A673 (cell line): ENCODE data around the gene UPP1.

Source experiments
- CTCF ChIP-seq: fragments of 300-800, 200-600 bp; sonication (generic); conservative IDR thresholded peaks from 2 replicates; pipeline ENCODE4 v1.5.1; 2017; ENCODE audit warnings: low read depth, mild to moderate bottlenecking, antibody characterized with exemption, low read length, moderate library complexity, mixed read lengths
- EZH2 ChIP-seq: fragments of 200-600 bp; sonication (generic); IDR thresholded peaks from 2 replicates; pipeline ENCODE4 v1.6.1; 2017; ENCODE audit warnings: borderline replicate concordance, low read depth, mild to moderate bottlenecking, mixed read lengths, antibody characterized with exemption, low read length; ENCODE audit not compliant: poor library complexity, severe bottlenecking

- TF ChIP-seq CTCF (no peak), EZH2 (no peak)
Observed at GRCh38 chr7:48126037-48126436, 37.0 kb downstream of the UPP1 start.
